ENCODE results near the gene OOSP3.
"Not testable (repeated sequence)": the region's sequence is repeated elsewhere in the genome, so short reads cannot be mapped to it uniquely, and the experiment has no call there.

OOSP3 gene

DNA sequence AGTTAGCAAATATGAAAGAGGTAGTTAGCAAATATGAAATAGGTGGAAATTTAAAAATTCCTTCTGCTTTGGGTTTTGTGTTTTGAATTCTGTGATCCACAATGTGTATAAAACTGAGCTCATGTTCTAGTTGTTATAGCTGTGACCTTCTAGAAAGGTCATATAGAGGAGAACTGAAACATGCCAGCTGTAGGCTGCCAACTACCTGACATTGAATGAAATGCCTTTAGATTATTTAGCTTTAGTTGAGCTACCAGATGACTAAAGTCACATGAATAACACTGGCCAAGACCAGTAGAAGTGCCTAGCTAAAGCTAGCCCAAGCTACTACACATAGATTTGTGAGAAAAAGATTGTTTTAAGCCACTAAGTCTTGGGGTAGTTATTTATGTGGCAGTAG is 6.5 kb upstream of the OOSP3 start:
- no peak for DNase-seq (ENCODE audit: low read depth, low spot score)
- H3K27ac ChIP-seq: no peak overlapping the region

DNA sequence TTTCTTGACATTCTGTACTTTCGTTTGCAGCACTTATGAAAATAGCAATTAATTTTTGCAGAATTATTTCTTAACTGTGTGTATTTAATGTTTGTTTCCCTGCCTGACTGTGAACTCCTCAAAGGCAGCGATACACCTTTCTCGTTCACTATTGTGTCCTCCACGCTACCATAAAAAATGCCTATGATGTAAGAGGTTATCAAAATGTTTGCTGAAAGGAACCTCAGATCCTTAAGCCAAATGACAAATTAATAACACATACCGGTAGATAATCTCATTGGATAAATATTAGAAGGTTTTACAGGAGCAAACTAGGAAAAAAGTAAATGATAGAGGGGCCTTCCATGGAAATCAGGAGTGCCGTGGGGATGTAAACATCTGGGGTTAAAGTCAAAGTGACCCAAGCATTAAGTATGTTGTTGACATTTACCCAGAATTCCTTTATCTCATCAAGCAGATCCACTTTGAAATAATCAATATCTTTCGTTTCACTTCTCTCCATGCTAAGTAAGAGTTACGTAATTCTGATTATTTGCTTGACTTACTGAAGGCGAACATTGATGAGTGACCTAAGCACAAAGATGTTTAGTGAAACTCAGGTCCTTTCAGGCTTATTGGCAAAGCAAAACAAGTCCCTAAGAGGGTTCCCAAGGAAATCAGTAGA is 2.6 kb upstream of the OOSP3 start:
- H3K27ac ChIP-seq: no peak overlapping the region
- no peak for DNase-seq (ENCODE audit: low read depth, low spot score)

GRCh38 chr11:59877325-59877724 is 1.3 kb upstream of the OOSP3 start:
- DNase-seq (ENCODE audit: low read depth, low spot score): no peak
- H3K27ac ChIP-seq: no peak overlapping the region

GRCh38 chr11:59877784-59878183 is 798 bp upstream of the OOSP3 start:
- H3K27ac ChIP-seq: no peak overlapping the region
- no peak for DNase-seq (ENCODE audit: low read depth, low spot score)

- DNase-seq (ENCODE audit: low read depth, low spot score): no peak
- H3K27ac ChIP-seq: no peak overlapping the region
Observed at GRCh38 chr11:59879567-59879966, 985 bp downstream of the OOSP3 start.

DNA sequence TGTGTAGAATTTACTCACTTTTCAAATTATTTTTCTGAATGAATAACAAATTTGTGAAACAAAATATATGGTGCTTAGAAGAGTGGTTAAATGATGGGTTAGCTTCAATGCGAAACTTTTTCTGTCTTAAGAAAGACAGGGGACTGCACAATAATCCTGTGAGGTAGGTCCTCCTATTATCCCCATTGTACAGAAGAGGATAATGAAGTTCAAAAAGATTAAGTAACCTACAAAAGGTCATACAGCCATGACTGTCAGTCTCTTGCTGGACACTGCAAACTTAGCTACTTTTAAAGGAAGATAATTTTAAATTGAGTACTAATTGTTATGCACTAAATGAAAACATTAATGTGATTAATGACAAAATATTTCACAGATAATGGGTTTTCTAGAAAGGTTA is 5.0 kb downstream of the OOSP3 start:
- no peak overlapping the region for H3K27ac ChIP-seq
- no peak for DNase-seq (ENCODE audit: low read depth, low spot score)

GRCh38 chr11:59887156-59887555 is 8.6 kb downstream of the OOSP3 start:
- not testable (repeated sequence) for H3K27ac ChIP-seq

GRCh38 chr11:59891781-59892181 is 13.2 kb downstream of the OOSP3 start:
- DNase-seq (ENCODE audit: low read depth, low spot score): no peak
- H3K27ac ChIP-seq: no peak overlapping the region

More at GRCh38 chr11:59887156-59887555, 8.6 kb downstream of the OOSP3 start:
- DNase-seq (ENCODE audit: low read depth, low spot score): not testable (repeated sequence)

DNA sequence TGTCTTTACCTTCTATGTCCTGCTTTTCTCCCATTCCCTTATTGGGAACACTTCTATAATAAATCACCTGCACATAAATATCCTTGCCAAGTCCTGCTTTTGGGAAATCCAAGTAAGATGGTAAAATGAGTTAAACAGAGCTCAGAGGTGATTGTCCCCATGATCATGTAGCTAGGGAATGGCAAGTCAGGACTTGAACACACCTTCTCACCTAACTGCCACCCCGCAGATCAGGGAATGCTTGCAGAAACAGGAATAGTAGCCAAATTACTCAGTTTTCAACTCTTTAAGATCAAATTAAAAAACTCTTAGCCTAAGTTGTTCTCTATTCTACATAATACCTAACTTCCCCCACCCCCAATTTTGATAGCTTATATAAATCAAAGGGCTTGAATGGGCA is 16.0 kb downstream of the OOSP3 start:
- peak; percentile 16 for DNase-seq (ENCODE audit: low read depth, low spot score)
- no peak overlapping the region for H3K27ac ChIP-seq

GRCh38 chr11:59898046-59898445 is 19.5 kb downstream of the OOSP3 start:
- DNase-seq (ENCODE audit: low read depth, low spot score): no peak
- H3K27ac ChIP-seq: no peak overlapping the region

GRCh38 chr11:59898650-59899049 is 20.1 kb downstream of the OOSP3 start:
- DNase-seq (ENCODE audit: low read depth, low spot score): no peak
- H3K27ac ChIP-seq: no peak overlapping the region

DNA sequence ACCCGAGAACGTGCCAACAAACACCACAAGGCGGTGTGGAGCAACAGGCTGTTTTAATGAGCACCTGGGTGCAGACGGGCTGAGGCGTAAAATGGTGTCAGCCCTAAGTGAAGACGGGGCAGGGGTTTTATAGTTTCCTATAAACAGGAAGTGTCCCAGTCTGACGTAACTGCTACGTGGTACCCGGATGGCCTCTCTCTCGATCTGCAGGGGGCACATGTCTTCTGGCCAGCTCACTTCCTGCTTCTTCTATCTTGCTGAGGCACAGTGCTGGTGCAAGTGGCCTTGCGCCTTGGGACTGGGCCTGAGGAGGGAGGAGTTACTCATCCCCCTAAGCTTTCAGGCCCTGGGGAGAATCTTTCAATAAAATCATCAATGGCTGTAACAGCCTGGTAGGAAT is 20.9 kb downstream of the OOSP3 start:
- H3K27ac ChIP-seq: no peak overlapping the region
- DNase-seq (ENCODE audit: low read depth, low spot score): no peak

GRCh38 chr11:59900366-59901126 is 22.0 kb downstream of the OOSP3 start:
- DNase-seq (ENCODE audit: low read depth, low spot score): no peak
- no peak overlapping the region for H3K27ac ChIP-seq

GRCh38 chr11:59901306-59901705 is 22.7 kb downstream of the OOSP3 start:
- DNase-seq (ENCODE audit: low read depth, low spot score): peak; percentile 72
- H3K27ac ChIP-seq: no peak overlapping the region

DNA sequence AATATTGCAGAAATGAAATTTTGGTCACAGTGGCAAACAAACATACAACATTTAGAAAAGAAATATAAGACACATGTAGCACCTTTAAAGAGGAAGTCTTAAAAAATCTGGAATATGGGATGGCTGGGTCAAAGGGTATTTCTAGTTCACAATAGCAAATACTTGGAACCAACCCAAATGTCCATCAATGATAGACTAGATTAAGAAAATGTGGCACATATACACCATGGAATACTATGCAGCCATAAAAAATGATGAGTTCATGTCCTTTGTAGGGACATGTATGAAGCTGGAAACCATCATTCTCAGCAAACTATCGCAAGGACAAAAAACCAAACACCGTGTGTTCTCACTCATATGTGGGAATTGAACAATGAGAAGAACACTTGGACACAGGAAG is 25.0 kb downstream of the OOSP3 start:
- DNase-seq (ENCODE audit: low read depth, low spot score); H3K27ac ChIP-seq: not testable (repeated sequence)

- no peak for DNase-seq (ENCODE audit: low read depth, low spot score)
- peak overlapping the region; percentile 15 for H3K27ac ChIP-seq
Observed at GRCh38 chr11:59918480-59918879, 39.9 kb downstream of the OOSP3 start.

DNA sequence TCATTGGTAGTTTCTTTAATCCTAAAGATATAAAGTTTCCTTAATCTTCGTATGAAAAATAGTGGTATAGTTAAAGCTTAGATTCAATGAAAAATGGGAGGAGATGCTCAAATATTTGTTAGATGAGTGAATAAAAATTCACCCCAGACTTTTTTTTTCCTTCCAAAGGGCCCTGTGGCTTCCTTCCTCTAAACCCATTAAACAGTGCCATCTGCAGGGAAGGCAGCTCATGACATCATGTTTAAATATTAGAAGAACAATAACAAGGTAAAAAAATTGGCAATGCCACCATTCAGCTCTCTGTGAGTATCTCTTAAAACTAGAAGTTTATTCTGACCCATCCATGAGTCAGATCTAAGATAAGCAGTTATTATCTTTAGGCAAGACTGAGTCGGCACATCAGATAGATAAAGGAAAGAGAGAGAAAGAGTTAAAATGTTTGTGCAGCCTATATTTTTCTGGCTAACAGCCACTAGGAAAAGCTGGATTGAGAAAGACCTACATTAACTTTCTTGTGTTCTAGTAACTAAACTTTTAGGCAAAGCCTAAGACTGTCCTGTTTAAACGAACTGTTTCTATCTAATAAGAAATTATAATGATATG is 40.5 kb downstream of the OOSP3 start:
- DNase-seq (ENCODE audit: low read depth, low spot score): no peak
- H3K27ac ChIP-seq: peak overlapping the region; percentile 15

- H3K27ac ChIP-seq: no peak overlapping the region
- DNase-seq (ENCODE audit: low read depth, low spot score): no peak
Observed at GRCh38 chr11:59923813-59924212, 45.2 kb downstream of the OOSP3 start.

DNA sequence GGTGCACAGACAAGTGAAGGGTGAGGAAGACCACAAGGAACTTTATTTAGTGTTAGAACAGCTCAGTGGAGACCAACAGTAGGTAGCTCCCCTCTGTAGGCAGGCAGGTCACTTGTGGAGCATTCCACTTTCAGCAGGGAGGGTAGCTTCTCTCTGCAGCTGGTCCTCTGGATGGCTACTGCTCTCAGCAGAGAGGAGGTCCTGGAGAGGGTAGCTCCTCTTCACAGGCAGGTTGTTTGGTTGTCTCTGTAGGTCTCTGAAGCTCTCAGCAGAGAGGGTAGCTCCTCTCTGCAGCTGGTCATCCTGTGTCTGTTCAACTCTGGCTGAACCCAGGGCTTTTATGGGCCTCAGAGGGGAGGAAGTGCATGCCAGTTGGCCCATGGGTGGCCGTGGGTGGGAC is 53.1 kb downstream of the OOSP3 start:
- DNase-seq (ENCODE audit: low read depth, low spot score): no peak
- H3K27ac ChIP-seq: no peak overlapping the region

DNA sequence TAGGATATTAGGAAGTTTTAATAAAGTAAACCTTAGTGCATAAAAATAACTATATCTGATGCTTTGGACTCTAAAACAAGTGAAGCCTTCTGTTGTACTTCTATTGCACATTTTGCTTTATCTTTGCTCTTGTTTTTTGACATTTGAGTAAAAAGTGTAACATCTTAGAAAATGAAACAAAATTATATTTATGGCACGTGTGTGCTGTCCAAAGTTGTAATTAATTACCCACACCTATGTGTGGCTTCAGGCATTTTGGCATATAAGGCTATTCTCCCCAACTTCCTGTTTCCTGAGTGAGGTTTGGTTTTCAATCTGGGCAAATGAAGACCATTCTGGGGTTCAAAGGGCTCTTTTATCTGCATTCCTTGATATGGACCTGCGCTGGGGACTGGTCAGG is 59.5 kb downstream of the OOSP3 start, which contains the start of gene OOSP1:
OOSP1 (plus strand) TSS at position 301 of the 400 bp plus-strand sequence; CDS start at position 324, 23 bp downstream.
- no peak within 1 kb of the TSS for H3K27ac ChIP-seq
- no peak for DNase-seq (ENCODE audit: low read depth, low spot score)

- no peak overlapping the region for H3K27ac ChIP-seq
- DNase-seq (ENCODE audit: low read depth, low spot score): no peak
Observed at GRCh38 chr11:59938718-59939117, 60.1 kb downstream of the OOSP3 start.
